ENCODE results near the gene MYH14.

GRCh38 chr19:50340331-50340730, 136.9 kb downstream of the MYH14 start:
- no peak for TF ChIP-seq RBBP5 (IDR thresholded peaks at IDR 0.05; ENCODE audit: borderline replicate concordance, low read depth, low read length)
- TF ChIP-seq, protein P1, sequence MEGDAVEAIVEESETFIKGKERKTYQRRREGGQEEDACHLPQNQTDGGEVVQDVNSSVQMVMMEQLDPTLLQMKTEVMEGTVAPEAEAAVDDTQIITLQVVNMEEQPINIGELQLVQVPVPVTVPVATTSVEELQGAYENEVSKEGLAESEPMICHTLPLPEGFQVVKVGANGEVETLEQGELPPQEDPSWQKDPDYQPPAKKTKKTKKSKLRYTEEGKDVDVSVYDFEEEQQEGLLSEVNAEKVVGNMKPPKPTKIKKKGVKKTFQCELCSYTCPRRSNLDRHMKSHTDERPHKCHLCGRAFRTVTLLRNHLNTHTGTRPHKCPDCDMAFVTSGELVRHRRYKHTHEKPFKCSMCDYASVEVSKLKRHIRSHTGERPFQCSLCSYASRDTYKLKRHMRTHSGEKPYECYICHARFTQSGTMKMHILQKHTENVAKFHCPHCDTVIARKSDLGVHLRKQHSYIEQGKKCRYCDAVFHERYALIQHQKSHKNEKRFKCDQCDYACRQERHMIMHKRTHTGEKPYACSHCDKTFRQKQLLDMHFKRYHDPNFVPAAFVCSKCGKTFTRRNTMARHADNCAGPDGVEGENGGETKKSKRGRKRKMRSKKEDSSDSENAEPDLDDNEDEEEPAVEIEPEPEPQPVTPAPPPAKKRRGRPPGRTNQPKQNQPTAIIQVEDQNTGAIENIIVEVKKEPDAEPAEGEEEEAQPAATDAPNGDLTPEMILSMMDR (IDR thresholded peaks at IDR 0.05; ENCODE audit: control extremely low read depth in 1 of 3, insufficient read depth in 1 of 3, low read depth in 1 of 3, low read length in 3 of 3): no peak
- TF ChIP-seq EP300 (IDR thresholded peaks at IDR 0.05; ENCODE audit: borderline replicate concordance in 1 of 2, low read depth in 2 of 2, low read length in 2 of 2): no peak
- TF ChIP-seq CBX8 (IDR thresholded peaks at IDR 0.05; ENCODE audit: borderline replicate concordance, low read depth, low read length): no peak
- no peak for TF ChIP-seq CBX5 (IDR thresholded peaks at IDR 0.05; ENCODE audit: low read depth, low read length)
- TF ChIP-seq ZNF274 (IDR thresholded peaks at IDR 0.05; ENCODE audit: borderline replicate concordance, extremely low read depth, low read length): no peak
- TF ChIP-seq POLR2AphosphoS5 (IDR thresholded peaks at IDR 0.05; ENCODE audit: low read depth, low read length): no peak
- TF ChIP-seq CREB1 (IDR thresholded peaks at IDR 0.05): no peak
- TF ChIP-seq POLR2A (IDR thresholded peaks at IDR 0.05; ENCODE audit: control extremely low read depth in 1 of 2, low read depth in 2 of 2, low read length in 2 of 2): no peak
- TF ChIP-seq ASH2L (IDR thresholded peaks at IDR 0.05; ENCODE audit: low read length): no peak
